GM12875 (cell line): ENCODE measurements around the gene TRIP10.
A peak's percentile ranks its signal among the peaks of the same experiment; 100 is the strongest.

Experiments
- H3K4me3 ChIP-seq: one replicate; pipeline ENCODE4 v1.5.1; 2011; ENCODE audit warnings: low read depth, low read length, control low read depth
- TF ChIP-seq, protein P1 (sequence below): IDR thresholded peaks from 2 replicates; pipeline ENCODE4 v1.5.1; 2011; ENCODE audit warnings: low read depth, mild to moderate bottlenecking, control low read depth, inconsistent platforms, low read length, moderate library complexity, borderline replicate concordance; ENCODE audit not compliant: insufficient read depth

The TRIP10 gene

GRCh38 chr19:6737873-6738786, 1.4 kb upstream of the TRIP10 start:
- TF ChIP-seq, protein P1, sequence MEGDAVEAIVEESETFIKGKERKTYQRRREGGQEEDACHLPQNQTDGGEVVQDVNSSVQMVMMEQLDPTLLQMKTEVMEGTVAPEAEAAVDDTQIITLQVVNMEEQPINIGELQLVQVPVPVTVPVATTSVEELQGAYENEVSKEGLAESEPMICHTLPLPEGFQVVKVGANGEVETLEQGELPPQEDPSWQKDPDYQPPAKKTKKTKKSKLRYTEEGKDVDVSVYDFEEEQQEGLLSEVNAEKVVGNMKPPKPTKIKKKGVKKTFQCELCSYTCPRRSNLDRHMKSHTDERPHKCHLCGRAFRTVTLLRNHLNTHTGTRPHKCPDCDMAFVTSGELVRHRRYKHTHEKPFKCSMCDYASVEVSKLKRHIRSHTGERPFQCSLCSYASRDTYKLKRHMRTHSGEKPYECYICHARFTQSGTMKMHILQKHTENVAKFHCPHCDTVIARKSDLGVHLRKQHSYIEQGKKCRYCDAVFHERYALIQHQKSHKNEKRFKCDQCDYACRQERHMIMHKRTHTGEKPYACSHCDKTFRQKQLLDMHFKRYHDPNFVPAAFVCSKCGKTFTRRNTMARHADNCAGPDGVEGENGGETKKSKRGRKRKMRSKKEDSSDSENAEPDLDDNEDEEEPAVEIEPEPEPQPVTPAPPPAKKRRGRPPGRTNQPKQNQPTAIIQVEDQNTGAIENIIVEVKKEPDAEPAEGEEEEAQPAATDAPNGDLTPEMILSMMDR, result peak; percentile 72
- H3K4me3 ChIP-seq, result no peak overlapping the region

GRCh38 chr19:6738787-6739389, 592 bp upstream of the TRIP10 start:
- H3K4me3 ChIP-seq, result peak overlapping the region; percentile 12
- TF ChIP-seq, protein P1, result no peak

GRCh38 chr19:6739883-6740588, 556 bp downstream of the TRIP10 start:
- TF ChIP-seq, protein P1, result no peak
- H3K4me3 ChIP-seq, result peak overlapping the region; percentile 82

GRCh38 chr19:6740589-6741343, 1.3 kb downstream of the TRIP10 start:
- TF ChIP-seq, protein P1, result no peak
- H3K4me3 ChIP-seq, result peak overlapping the region; percentile 82

DNA sequence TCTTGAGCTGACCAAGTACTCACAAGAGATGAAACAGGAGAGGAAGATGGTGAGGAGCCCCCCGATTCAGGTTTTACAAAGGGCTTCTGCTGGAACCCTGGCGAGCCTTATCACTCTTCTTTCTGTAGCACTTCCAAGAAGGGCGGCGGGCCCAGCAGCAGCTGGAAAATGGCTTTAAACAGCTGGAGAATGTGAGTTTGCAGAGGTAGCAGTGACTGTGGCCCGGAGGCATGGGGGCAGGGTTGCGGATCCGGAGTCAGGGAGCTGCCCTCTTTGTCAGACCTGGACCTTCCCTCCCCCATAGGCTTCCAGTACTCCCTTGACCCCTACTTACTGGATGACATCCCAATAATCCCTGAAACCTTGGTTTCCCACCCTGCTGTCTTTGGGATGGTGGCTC, 3.6 kb downstream of the TRIP10 start:
- TF ChIP-seq, protein P1, result no peak
- H3K4me3 ChIP-seq, result no peak overlapping the region

- H3K4me3 ChIP-seq, result no peak overlapping the region
- TF ChIP-seq, protein P1, result no peak
These were observed 4.4 kb downstream of the TRIP10 start for GRCh38 chr19:6743714-6744380.
